CD4-positive, alpha-beta T cell treated with Interleukin-6 at 100 ng/mL for 8 hours (primary cell): ENCODE results near the gene ZBTB7C.
"Not testable (repeated sequence)": the region's sequence is repeated elsewhere in the genome, so short reads cannot be mapped to it uniquely, and the experiment has no call there.

Experiments used
- DNase-seq: peaks from one replicate; pipeline ENCODE4 v3.0.0-alpha.2; 2020; ENCODE audit warnings: mixed read lengths, low spot score

ZBTB7C gene

GRCh38 chr18:48296581-48296980 is 112.6 kb downstream of the ZBTB7C start:
- DNase-seq = no peak

DNA sequence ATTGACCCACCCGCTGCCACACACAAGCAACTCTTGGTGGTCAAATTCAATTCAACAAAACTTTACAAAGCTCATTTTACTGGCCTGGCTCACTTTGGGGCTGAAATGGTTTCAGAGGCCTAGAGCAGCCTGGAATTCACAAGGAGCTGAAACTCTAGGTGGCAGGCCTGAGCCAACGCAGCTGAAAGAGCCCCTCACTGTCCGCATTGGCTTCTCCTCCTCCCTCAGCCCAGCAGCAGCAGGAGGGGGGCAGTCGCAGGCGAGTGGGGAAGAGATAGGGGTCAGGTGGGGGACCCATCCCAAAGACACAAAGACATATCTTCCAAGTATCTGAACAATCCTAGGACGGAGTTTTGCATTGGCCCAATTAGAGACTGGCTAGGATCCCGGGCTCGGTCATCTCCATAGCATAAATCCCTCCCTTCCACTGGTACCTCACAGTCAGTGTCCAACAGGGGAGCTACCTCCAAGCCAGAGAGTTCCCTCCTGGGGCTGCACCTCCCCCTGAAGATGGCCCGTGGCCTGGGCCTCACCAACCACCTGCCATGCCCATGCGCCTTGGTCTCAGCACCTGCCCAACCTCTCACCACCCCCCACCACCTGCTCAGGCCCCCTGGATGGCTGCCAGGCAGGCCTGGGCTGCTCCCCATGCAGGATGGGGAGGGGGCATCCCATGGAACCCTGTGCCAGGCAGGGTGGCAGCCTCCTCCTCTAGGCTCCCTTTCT is 113.4 kb downstream of the ZBTB7C start:
- DNase-seq = no peak

DNA sequence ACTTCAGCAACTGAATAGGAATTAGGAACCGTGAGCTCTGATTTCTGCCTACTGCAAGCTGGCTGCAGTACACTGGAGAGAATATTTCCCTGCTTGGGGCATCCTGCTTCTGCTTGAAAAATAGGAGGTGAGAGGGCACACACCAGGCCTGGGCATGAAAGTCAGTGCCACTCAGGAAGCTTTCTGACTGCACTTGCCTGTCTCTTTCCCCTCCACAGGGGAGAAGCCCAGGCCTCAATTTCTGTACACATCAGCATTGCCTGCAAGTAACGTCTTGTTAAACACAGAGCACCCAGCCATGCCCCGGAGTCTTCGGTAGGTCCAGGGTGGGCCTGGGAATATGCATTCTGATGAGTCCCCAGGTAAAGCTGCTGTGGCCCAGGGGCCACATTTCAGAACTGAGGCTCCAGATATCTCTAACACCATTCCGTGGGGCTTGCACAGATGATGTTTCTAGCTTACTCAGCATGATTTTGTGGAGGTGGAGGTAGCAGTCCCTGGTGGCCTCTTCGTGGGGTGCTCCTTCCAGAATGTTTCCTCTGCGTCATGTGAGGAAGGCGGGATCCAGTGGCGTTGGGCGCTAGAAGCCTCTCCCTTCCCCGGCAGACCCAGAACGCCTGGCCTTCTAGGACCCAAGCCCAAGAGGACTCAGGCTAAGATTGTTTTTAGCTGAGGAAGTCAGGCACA is 114.1 kb downstream of the ZBTB7C start:
- DNase-seq = no peak

- no peak for DNase-seq
These were observed 115.0 kb downstream of the ZBTB7C start for GRCh38 chr18:48293954-48294898.

GRCh38 chr18:48292782-48293424 is 116.3 kb downstream of the ZBTB7C start:
- no peak for DNase-seq

- DNase-seq = no peak
These were observed 117.0 kb downstream of the ZBTB7C start for GRCh38 chr18:48292229-48292628.

GRCh38 chr18:48290162-48290926 is 118.8 kb downstream of the ZBTB7C start:
- DNase-seq = no peak

DNA sequence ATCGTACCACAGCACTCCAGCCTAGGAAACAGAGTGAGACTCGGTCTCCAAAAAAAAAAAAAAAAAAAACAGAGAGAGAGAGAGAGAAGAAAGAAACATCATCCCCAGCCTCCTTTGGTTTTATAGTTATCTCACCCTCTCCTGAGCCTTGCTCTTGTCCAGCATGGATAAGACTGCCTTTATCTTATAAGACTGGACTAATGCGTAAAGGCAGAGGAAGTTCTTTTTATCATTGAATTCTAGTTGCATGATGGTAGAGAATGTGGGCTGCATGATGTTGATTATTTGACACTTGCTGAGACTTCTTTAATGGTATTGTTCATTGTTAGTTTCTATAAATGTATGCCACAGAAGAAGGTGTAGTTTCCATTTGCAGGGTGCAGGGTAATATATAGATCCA is 124.4 kb downstream of the ZBTB7C start:
- no peak for DNase-seq

DNA sequence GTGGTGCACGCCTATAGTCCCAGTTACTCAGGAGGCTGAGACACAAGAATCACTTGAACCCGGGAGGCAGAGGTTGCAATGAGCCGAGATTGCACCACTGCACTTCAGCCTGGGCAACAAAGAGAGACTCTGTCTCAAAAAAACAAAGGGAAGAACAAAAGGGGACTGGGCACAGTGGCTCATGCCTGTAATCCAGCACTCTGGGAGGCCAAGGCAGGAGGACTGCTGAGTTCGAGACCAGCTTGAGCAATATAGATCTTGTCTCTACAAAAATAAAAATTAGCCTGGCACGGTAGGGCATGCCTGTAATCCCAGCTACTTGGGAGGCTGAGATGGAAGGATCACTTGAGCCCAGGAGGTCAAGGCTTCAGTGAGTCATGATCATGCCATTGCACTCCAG is 125.2 kb downstream of the ZBTB7C start:
- not testable (repeated sequence) for DNase-seq

DNA sequence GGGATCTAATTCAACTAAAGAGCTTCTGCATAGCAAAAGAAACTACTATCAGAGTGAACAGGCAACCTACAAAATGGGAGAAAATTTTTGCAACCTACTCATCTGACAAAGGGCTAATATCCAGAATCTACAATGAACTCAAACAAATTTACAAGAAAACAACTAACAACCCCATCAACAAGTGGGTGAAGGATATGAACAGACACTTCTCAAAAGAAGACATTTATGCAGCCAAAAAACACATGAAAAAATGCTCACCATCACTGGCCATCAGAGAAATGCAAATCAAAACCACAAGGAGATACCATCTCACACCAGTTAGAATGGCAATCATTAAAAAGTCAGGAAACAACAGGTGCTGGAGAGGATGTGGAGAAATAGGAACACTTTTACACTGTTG is 127.7 kb downstream of the ZBTB7C start:
- not testable (repeated sequence) for DNase-seq

GRCh38 chr18:48279312-48279711 is 129.9 kb downstream of the ZBTB7C start:
- DNase-seq = no peak

DNA sequence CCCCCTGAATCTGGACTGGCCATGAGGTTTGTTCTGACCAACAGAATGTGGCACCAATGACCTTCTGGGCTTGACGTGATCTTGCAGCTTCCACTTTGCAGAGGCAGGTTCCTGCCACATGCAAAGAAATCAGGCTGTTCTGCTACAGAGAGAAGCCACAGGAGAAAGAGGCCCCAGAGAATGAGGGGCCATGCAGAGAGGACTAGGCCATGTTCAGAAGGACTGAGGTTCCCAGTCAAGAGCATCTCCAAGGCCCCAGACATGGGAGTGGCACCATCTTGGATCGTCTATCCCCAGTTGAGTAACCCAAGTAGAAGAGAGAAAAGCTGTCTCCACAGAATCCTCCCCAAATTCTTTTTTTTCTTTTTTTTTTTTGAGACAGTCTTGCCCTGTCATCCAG is 131.1 kb downstream of the ZBTB7C start:
- DNase-seq = no peak

GRCh38 chr18:48274301-48274700 is 134.9 kb downstream of the ZBTB7C start:
- no peak for DNase-seq

DNA sequence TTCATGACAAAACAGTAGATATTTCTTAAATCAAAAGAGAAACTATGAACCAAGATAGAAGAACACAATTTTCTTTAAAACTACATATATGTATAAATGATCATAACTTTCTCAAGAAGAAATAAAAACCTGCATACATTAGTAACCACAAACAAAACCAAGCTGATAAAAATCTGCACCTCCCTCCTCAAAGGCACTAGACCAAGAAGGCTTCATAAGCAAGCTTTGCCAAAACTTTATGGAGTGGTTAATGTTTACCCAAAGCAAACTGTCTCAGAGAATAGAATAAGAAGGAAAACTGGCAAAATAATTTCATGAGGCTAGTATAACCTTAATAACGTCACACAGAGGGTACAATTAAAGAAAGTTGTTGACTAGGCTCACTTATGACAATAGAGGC is 138.3 kb downstream of the ZBTB7C start:
- DNase-seq = no peak

GRCh38 chr18:48265328-48265727 is 143.9 kb downstream of the ZBTB7C start:
- DNase-seq = no peak

GRCh38 chr18:48263914-48264902 is 145.0 kb downstream of the ZBTB7C start:
- DNase-seq = no peak

DNA sequence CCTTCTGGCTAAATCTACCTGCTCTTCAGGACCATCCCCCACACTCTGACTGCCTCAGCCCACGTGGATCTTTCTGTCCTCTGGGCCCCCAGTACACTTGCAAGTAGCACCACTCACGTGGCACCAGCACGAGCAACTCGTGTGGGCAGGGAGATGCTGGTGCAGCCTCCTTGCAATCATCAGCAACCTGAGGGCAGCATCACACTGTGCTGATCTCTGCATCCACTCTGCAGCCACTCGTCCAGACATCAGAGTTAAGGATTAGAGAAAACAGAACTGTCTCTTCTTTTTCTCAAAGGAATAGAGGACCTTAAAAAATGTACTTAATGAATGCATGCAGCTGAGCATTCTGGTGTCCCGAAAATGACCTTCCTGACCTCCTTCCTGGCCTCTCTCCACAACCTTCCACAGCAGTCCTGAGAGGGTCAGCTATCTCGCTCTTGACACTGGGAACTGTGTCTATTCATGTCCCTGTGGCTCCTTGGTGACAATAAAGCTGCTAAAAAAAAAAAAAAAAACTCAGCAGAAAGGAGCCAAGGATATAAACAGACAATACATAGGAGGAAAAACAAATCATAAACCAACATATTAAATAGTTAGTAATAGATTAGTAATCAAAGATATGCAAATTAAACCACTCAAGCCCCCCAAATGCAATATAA is 145.9 kb downstream of the ZBTB7C start:
- no peak for DNase-seq

GRCh38 chr18:48260237-48260636 is 148.9 kb downstream of the ZBTB7C start:
- no peak for DNase-seq

- no peak for DNase-seq
These were observed 152.3 kb downstream of the ZBTB7C start for GRCh38 chr18:48256848-48257247.
